ENCODE data around the gene CST6. TPM values are rescaled to one million over a fixed set of nuclear protein-coding genes. Genes with fewer than 3 reads are reported as not detected.
A peak's percentile ranks its signal among the peaks of the same experiment; 100 is the strongest.

CST6 gene
- total RNA-seq, 1 donor from 2014 or later = not detected

DNA sequence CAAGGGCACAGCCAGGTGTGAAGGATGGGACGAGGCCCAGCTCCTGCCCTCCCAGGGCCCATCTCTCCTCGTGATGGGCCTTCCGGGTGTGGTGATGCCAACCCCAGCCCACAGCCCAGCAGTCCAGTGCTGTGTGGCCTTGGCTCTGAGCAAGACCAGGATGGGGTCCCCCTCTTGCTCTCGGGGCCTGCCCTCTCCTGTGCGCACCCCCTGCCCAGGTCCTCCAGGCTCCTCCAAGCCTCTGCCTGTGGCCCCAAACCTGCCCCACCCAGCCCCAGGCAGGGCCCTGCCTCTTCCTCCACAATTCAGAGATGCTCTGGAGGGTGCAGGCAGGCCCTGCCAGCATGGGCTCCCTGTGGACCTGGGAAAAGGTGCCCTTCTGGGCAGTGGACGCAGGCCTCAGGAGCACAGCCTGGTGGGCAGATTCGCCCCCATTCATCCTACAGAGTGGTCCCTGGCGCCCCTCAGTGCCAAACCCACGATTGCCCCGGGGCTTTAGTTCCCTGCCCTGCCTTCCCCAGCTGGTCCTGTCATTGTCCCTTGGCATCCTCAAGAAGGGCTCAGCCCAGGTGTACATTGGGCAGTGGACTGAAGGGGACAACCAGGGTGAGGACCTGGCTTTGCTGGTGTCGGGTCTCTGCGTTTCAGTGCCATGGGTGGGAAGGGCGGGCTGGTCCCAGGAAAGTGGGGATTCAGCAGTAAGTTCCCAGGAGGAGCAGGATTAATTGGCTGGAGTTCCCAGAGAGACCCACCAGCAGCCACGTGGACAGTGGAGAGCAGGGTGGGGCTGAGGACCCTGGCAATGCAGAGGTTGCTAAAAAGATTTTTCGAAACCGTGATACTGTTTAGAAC is 29.6 kb upstream of the CST6 start:
- no peak overlapping the region for H3K4me3 Mint-ChIP-seq
- no peaks in the 10 kb centered on the region for H3K4me1 Mint-ChIP-seq
- no peak for DNase-seq (ENCODE audit: low read depth, low spot score)
- TF ChIP-seq, protein P1, sequence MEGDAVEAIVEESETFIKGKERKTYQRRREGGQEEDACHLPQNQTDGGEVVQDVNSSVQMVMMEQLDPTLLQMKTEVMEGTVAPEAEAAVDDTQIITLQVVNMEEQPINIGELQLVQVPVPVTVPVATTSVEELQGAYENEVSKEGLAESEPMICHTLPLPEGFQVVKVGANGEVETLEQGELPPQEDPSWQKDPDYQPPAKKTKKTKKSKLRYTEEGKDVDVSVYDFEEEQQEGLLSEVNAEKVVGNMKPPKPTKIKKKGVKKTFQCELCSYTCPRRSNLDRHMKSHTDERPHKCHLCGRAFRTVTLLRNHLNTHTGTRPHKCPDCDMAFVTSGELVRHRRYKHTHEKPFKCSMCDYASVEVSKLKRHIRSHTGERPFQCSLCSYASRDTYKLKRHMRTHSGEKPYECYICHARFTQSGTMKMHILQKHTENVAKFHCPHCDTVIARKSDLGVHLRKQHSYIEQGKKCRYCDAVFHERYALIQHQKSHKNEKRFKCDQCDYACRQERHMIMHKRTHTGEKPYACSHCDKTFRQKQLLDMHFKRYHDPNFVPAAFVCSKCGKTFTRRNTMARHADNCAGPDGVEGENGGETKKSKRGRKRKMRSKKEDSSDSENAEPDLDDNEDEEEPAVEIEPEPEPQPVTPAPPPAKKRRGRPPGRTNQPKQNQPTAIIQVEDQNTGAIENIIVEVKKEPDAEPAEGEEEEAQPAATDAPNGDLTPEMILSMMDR (conservative IDR thresholded peaks at IDR 0.05) = no peak
- no peak overlapping the region for H3K27ac Mint-ChIP-seq (ENCODE audit: unreplicated experiment)
- no peaks in the 10 kb centered on the region for H3K27me3 Mint-ChIP-seq (ENCODE audit: low read depth)
- H3K36me3 Mint-ChIP-seq (ENCODE audit: low read depth) = peaks cover 3% of the 10 kb centered on the region
- no peaks in the 10 kb centered on the region for H3K9me3 Mint-ChIP-seq

DNA sequence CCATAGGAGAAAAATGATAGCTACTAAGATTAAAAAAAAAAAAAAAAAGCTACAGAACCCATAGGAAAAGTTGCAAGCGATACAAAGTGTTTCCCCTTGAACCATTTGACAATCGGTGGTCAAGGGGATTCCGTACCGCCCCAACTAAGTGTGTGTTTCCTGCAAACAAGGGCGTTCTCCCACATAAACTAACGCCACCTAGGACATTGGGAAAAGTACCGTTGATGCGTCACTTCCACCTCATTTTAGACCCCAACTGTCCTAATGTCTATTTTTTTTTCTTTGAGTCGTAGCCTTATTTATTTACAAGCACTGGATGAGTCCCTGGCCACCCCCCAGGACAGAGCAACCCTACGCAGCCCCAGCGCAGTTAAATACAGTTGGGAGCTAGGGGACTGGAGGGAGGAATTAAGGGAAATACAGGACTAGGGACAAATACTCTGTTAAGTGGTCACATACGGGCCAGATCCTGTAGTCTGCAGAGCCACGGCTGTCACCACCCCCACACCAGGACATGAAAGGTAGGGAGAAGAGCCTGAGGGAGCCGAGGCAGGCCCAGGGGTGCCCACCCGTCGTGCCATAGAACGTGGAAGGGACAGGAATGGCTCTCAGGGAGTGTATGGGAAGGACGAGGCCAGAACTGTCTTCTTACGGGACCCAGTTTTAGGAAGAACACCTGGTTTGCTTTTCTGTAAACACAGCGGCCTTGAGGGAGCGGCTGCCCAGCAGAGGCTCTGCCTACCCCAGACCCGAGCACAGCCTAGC is 28.8 kb upstream of the CST6 start:
- Mint-ChIP-seq H3K27ac (ENCODE audit: unreplicated experiment) (no peak overlapping the region), H3K4me3 (no peak overlapping the region), H3K27me3 (ENCODE audit: low read depth) (no peaks in the 10 kb centered on the region), H3K9me3 (no peaks in the 10 kb centered on the region), H3K36me3 (ENCODE audit: low read depth) (peaks cover 3% of the 10 kb centered on the region), H3K4me1 (no peaks in the 10 kb centered on the region)
- DNase-seq (ENCODE audit: low read depth, low spot score) = no peak
- TF ChIP-seq, protein P1 (conservative IDR thresholded peaks at IDR 0.05) = no peak

DNA sequence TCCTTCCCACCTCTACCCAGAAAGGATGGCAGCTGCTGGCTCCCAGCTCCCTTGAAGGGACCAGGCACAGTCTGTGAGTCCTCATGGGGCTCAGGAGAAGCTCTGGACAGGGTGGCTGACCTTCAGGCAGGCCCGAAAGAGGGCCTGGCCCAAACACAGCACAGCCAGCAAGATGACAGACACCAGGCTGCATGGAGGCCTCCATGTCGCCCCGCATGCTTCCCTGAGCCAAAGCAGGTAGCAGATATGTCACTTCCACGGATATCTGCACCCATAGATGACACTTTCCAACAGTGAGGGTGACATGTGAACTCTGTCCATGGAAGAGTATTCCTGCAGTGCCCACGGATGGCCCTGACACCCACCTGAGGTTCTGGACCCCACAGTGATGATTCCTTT is 28.2 kb upstream of the CST6 start:
- Mint-ChIP-seq H3K4me1 (no peaks in the 10 kb centered on the region), H3K27me3 (ENCODE audit: low read depth) (no peaks in the 10 kb centered on the region), H3K4me3 (no peak overlapping the region), H3K27ac (ENCODE audit: unreplicated experiment) (no peak overlapping the region), H3K9me3 (no peaks in the 10 kb centered on the region), H3K36me3 (ENCODE audit: low read depth) (peaks cover 3% of the 10 kb centered on the region)
- no peak for DNase-seq (ENCODE audit: low read depth, low spot score)
- TF ChIP-seq, protein P1 (conservative IDR thresholded peaks at IDR 0.05) = no peak

DNA sequence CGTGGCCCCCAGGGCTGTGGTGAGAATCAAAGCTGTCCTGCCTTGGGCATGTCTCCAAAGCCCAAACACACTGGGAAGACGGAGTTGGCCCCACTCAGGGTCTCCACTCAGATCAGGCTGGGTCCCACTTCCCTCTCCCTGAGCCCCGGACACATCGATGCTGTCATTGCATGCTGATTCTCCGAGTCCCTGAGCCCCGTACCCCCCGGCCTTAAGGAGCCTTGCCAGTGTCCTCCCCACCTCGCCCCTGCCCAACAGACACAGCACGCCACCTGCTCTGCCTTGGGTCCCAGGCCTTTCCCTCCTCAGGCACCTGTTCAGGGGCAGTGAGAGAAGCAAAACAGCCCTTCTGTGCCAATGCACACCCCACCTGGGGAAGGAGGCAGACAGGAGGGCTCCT is 24.5 kb upstream of the CST6 start:
- TF ChIP-seq, protein P1 (conservative IDR thresholded peaks at IDR 0.05) = no peak
- peaks cover 6% of the 10 kb centered on the region for H3K4me1 Mint-ChIP-seq
- H3K27me3 Mint-ChIP-seq (ENCODE audit: low read depth) = no peaks in the 10 kb centered on the region
- no peak overlapping the region for H3K27ac Mint-ChIP-seq (ENCODE audit: unreplicated experiment)
- DNase-seq (ENCODE audit: low read depth, low spot score) = no peak
- H3K4me3 Mint-ChIP-seq = no peak overlapping the region
- no peaks in the 10 kb centered on the region for H3K9me3 Mint-ChIP-seq
- H3K36me3 Mint-ChIP-seq (ENCODE audit: low read depth) = no peaks in the 10 kb centered on the region

DNA sequence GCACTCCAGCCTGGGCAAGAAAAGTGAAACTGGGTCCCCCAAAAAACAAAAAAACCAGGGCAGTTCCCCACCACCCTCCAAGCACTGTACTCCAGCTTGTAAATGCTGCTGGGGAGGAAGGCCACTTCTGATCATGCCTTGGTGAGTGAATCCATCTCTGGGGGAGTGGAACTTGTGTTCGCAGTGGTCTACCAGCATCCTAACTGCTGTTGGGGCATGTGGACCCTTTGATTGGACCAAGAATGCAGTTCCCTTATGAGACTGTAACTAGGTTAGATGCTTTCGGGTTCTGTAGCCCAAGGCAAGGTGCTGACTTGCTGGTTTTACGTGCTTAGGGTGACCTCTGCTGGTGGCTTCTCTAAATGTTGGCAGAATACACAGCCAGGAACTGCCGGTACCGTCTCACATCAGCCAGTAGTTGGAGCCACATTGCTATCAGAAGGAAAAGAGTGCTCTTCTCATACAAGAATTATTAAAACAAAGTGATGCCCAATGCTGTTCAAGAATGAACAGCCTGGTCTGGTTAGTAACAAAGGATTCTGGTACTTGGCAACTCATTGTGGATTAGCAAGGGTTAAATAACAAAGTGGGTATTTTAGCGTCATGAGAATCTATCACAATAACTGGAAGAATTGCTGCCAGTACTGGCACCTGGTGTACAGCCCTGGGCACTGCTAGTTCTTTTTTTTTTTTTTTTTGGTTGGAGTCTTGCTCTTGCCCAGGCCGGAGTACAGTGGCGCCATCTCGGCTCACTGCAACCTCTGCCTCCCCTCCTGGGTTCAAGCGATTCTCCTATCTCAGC is 22.8 kb upstream of the CST6 start:
- H3K27me3 Mint-ChIP-seq (ENCODE audit: low read depth) = no peaks in the 10 kb centered on the region
- H3K27ac Mint-ChIP-seq (ENCODE audit: unreplicated experiment) = no peak overlapping the region
- peak; percentile 92 for DNase-seq (ENCODE audit: low read depth, low spot score)
- H3K4me1 Mint-ChIP-seq = peaks cover 6% of the 10 kb centered on the region
- no peaks in the 10 kb centered on the region for H3K9me3 Mint-ChIP-seq
- no peaks in the 10 kb centered on the region for H3K36me3 Mint-ChIP-seq (ENCODE audit: low read depth)
- TF ChIP-seq, protein P1 (conservative IDR thresholded peaks at IDR 0.05) = peak; percentile 96
- H3K4me3 Mint-ChIP-seq = peak overlapping the region; percentile 27
